COR-L47 (cell line): ENCODE measurements around the gene CFAP97.
"Not testable (repeated sequence)": the region's sequence is repeated elsewhere in the genome, so short reads cannot be mapped to it uniquely, and the experiment has no call there.

Experiments
- DNase-seq: peaks from one replicate; lab custom pipeline; 2025; lab: John Stamatoyannopoulos, UW

Gene CFAP97

DNA sequence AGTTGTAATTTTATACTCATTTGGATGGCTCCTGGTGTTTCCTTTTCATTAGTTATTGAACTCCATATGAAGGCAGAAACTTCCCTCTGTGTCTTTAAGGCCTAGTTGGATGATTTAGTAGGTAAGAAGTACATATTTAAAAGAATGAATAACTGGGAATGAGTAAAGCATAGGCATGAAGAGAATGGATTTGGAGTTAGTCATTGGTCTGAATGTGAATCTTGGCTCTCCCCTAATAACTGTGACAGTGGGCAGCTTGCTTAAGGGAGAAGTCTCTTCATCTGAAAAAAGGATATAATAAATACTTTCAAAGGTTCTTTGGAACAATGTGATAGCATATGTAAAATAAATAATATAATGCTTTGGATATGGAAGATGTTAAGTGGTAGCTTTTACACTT, 18.8 kb upstream of the CFAP97 start:
- no peak for DNase-seq

DNA sequence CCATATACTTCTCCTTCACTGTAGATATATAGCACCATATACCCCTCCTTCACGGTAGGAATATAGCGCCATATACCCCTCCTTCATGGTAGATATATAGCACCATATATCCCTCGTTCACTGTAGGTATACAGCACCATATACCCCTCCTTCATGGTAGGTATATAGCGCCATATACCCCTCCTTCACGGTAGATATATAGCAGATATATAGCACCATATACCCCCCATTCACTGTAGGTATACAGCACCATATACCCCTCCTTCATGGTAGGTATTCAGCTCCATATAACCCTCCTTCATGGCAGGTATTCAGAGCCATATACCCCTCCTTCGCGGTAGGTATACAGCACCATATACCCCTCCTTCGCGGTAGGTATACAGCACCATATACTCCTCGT, 18.1 kb upstream of the CFAP97 start:
- no peak for DNase-seq

DNA sequence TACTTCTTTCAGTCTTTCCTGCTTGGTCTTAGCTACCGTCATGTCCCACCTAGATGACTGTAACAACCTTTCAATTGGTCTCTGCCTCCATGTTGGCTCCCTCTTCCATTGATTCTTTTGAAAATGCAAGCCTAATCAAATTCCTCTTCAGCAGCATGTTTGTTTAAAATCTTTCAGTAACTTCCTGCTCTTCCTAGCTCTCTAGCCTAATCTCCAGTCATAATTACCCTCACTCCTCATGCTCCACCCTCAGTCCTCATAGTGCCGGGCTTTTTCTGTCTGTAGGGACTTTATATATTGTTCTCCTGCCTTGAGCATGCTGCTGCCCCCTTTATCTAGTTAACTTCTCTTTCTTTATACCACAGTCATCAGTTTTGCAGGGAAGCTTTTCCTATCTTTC, 17.7 kb upstream of the CFAP97 start:
- DNase-seq = no peak

DNA sequence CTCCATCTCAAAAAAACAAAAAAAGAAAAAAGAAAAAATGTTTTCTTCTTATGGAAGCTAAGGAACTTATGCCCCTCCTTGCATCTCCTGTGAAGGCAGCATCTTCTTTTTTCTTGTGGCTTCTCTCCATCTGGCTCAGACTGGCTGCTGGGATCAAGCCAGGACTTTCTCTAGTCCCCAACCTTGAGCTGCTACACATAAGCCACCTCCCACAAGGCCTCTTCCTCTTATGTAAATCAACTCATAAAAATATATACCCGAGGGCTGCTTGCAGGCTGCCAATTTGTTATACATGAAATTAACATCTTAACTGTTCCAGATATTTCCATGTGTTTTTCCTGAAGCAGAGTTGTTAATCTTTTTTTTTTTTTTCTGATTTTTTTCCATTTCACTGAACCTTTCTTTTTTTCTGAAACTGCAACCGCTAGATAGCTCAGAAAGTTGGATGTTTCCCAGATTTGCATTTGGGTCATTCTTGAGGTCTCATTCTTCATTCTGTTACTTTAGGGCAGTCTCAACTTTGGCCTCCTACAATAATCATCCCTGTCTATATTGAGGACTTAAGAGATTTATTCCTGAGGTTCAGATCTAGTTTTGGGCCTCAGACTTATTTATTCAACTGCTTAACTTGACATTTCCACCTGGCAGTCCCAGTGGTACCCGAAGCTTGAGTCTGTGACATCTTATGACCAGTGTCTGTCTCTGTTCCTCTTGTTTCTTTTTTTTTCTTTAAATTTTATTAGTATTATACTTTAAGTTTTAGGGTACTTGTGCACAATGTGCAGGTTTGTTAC, 15.9 kb upstream of the CFAP97 start:
- DNase-seq = no peak

DNA sequence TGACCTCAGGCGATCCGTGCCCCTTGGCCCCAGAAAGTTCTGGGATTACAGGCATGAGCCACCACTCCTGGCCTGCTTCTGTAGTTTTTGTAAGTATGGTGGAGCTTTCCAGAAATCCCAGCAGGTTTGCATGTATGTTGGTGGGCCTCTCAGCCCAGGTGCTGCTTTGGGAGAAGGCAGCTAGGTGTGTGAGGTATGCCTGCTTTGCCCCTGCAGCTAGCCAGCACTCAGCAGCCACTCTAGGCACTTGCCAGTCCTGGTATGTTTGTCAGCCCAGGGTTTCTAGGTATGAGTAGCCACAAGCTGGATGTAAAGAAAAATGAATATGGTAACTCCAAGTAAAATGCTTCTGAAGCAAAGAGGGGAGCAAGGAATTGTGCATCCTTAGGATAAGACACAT, 14.5 kb upstream of the CFAP97 start:
- DNase-seq = no peak

DNA sequence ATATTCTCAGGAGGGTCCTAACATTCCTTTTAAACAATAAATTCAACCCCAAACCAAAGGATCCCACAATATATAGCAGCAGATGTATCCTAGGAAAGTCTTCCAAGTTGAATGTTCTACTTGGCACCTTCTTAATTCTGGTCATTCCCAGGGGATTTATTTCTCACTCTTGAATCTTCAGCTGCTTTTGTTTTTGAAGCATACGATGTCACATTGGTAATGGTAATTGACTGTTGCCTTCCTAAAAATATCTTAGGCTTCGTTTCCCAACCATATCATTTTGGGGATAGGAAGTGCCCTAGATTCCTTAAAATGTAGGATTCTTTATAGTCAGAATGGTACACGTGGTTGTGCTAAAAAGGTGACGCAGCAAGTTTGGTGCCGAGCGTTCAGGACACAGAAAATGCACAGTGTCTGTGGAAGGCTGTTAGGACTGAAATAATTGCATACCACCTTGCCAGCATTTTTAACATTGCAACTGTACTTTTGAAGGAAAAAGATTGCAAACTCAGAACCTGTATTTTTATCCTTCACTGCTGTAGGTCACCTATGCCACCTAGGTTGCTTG, 13.7 kb upstream of the CFAP97 start:
- no peak for DNase-seq

DNA sequence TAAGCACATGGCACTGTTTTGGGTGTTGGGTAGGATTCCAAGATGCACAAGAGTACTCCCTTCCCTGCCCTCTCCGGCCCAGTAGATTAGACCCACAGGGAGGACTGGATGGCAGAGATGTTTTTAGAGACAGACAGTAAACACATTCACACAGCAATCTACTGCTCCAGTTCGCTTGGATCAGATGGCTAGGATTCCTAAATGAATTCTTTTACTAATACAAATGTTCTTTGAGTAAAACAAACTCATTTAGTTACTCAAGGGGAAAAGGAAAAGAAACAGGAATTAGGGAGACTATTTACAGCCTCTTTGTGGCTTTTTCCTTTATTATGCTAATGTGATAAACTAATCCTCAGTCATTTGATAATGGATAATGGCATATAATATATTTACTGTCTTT, 11.5 kb upstream of the CFAP97 start:
- no peak for DNase-seq

DNA sequence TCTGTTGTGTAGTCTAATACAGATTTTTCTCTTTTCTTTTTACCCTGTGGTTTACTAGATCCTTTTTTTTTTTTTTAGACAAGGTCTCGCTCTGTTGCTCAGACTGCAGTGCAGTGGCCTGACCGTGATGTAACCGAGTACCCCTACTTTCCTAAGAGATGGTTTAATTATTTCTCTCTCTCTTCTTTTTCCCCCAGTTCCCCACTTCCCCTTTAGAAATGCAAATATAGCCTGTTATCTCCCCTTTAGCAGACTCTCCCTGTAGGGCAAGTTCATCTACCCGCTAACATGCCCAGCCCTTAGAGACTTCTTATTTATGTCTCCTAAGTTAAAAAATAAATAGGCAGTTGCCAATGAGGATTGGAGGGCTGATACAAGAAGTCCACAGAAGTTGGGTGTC, 10.1 kb upstream of the CFAP97 start:
- DNase-seq = no peak

DNA sequence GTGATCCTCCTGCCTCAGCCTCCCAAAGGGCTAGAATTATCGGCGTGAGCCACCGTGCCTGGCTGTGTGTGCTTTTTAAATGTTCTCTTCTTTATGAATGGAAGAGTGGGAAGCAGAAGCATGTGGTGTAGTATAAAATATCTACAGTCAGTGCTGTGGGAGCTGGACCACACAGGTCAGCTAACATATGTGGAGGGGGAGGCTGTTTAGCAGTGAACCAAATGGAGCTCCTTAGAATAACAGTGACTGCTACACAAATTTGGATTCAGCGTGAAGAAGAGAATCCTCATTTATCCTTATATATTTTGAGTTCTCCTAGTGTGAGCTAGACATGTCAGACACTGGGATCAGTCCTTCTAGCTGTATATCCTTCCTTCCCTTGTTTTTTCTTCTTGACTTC, 8.8 kb upstream of the CFAP97 start:
- DNase-seq = no peak

DNA sequence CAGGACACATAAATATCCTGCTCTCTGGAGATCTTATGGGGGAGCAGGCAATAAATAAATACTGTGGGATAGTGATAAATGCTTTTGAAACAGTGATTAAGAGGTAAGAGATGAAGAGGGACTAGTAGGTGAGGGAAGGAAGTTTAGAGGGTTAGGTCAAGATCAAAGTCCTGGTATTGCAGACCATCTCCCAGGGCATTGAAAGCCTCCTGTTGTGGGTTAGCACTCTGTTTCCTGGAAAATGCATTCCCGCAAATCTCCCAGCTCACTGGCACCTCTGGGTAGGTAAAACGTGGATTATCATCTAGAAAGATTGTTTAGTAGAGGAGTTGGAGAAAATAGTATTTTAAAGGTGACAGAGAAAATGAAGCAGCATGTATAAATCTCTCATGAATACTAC, 7.8 kb upstream of the CFAP97 start:
- DNase-seq = no peak

DNA sequence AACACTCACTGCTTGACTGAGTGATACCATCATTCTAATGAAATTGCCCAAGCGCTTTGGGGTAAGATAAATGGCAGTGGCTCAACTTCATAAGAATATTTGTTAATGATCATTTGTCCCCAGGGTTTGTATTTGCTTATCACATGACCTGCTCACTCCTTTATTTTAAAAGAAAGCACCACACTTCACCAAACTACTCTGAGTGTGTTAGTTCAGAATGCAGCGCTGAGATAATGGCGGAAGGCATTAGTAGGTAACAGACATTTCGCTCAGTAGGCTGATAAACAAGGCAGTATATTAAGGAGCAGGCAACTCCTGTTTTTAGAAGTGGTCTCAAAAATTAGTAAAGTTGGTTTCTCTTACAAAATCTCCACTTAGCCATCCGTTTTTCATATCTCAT, 7.2 kb upstream of the CFAP97 start:
- no peak for DNase-seq

DNA sequence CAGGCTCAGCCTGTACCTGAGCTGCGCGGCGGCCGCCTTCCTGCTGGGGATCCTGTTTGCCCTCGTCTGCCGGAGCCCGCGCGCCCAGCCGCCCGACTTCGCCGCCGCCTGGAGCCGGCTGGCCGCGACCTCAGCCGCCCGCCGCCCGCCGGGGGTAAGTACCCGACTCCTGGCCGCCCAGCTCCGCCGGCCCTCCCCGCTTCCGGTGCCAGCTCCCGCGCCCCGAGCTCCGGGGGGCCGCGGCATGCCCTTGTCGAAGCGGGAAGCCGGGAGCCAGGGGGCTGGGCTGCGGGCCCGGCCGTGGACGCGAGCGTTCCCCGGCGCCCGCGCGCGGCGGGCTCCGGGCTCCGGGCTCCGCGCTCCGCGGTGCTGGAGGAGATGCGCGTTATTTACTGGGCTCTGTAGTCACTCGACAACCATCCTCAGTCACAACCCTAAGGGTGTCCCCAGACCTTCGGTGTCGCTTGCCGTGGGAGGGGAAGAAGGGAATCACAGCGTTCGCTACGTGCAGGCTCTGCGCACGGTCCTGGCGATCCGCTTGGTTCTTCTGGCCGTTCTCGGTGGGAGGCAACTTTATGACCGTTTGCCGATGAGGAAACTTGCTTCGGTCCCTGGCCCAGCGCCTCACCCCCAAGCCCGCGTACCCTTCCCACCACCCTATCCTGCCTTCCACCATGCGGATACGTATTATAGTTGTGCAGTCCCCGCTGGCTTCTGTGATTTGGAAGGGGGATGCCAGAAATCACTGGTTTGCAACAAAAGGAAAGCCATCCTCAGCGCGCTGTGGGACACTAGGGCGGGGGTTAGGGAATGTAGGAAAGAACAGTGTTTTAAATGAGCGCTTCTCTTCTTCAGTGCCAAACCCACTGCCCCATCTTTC, 6.5 kb upstream of the CFAP97 start:
- peak; percentile 20 for DNase-seq

DNA sequence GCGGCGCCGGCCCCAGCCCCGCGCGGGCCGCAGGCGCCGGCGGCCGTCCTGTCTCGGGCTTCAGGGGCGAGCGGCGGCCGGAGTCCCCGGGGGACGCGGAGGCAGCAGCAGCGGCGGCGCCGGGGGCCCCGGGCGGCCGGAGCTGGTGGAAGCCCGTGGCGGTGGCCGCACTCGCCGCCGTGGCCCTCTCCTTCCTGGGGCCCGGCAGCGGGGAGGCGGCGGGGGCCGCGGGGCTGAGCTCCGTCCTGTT, 6.0 kb upstream of the CFAP97 start:
- not testable (repeated sequence) for DNase-seq

DNA sequence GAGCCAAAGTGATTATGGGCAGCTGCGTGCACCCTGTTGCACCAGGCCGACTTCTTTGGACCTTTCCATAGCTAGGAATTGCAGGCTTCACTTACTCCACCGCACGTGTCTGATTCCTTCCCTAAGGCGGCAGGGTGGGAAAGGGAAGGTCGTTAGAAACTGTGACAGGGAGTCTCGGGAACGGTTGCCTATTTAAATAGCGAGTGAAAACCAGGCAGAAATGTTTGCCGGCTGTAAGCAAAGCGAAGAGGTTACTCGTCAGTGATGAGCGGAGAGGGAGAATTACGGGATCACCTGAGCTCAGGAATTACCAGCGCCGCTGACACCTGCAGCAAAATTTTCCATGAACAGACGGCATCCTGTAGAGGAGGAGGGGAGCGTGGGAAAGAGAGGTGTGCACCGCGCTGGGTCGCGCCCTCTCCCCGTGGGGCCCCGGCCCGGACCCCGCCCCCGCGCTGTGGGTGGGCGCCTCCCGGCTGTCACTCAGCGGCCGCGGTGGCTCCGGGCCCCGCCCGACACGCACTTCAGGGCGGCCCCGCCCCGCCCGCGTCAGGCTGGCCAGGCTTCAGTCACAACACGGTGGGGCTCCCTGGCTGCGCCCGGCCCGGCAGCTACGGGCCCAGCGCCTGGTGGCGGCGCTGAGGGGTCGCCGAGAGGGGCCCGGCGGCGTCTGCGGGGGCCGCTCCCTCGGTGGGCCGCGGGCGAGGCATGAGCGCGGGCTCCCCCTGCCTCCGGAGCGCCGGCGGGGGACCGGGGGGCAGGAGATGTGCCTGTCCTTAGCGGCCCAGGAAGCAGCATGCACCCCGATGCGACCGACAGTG, 5.4 kb upstream of the CFAP97 start, which contains the start of gene SNX25:
Gene SNX25 (plus strand): TSS at position 568 of the 821 bp plus-strand sequence. CDS start 229 bp downstream, at position 797.
- peak; percentile 87 for DNase-seq

DNA sequence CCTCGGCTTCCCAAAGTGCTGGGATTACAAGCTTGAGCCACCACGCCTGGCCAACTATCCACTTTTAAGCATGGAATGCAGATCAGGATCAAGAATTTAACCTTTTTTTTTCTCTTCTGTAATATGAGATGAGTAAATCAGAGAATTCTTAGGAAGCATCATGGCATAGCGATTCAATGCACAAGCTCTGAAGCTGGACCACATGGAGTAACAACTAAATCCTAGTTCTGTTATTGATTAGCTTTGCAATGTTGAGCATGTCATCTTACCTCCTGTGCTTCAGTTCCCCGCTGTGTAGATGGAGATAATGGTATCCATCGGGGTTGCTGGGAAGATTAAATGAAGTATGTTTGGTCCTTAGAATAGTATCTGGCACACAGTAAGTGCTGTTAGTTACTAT, 3.7 kb upstream of the CFAP97 start:
- no peak for DNase-seq

DNA sequence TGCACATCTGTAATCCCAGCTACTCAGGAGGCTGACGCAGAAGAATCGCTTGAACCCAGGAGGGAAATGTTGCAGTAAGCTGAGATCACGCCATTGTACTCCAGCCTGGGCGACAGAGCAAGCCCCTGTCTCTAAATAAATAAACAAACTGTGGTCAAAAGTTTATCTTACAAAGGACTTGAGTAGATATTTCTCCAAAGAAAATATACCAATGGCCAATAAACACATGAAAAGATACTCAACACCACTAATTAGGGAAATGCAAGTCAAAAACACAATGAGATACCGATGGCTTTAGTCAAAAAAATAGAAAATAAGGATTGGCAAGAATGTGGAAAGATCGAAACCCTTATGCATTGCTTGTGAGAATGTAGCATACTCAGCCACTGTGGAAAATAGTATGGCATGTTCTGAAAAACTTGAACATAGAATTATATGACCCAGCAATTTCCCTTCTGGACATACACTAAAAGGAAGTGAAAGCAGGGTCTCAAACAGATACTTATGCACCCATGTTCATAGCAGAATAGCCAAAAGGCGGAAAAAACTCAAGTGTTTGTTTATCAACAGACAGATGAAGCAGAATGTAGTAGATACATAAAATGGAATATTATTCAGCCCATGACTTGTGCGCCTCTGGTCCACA, 2.0 kb upstream of the CFAP97 start:
- DNase-seq = no peak

DNA sequence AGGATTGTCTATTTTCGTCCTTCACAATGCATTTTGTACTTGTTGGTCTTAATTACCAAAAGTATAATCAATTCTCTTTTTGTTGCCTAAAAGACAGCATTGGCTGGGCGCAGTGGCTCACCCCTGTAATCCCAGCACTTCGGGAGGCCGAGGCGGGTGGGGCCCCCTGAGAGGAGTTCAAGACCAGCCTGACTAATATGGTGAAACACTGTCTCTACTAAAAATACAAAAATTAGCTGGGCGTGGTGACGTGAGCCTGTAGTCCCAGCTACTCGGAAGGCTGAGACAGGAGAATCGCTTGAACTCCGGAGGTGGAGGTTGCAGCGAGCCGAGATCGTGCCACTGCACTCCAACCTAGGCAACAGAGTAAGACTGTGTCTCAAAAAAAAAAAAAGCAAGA, 1.3 kb upstream of the CFAP97 start:
- DNase-seq = not testable (repeated sequence)

DNA sequence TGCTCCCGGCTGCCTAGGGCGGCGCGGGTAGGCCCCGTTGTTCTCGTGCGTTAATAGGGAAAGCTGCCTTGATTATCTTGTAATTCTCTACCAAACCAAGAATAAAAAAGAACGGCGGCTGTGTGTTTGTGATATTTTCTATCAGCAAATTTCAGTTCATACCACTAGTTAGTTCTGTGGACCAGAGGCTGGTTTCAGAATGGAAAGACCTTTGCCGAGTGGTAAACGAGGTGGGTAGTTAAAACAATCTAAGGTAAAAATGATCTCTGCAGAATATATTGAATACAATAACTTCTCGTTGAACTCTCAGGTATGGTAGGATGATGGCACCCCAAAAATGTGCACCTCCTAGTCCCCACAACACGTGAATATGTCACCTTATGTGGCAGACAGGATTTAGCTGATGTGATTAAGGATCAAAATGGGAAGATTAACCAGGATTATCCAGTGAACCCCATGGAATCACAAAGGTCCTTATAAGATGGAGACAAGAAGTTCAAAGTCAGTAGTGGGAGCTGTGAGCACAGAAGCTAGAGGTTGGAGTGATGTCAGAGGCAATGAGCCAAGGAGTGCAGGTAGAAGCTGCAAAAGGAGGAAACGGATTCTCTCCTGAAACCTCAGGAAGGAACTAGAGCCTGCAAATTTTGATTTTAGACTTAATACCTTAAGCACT, 574 bp upstream of the CFAP97 start:
- DNase-seq = peak; percentile 39

DNA sequence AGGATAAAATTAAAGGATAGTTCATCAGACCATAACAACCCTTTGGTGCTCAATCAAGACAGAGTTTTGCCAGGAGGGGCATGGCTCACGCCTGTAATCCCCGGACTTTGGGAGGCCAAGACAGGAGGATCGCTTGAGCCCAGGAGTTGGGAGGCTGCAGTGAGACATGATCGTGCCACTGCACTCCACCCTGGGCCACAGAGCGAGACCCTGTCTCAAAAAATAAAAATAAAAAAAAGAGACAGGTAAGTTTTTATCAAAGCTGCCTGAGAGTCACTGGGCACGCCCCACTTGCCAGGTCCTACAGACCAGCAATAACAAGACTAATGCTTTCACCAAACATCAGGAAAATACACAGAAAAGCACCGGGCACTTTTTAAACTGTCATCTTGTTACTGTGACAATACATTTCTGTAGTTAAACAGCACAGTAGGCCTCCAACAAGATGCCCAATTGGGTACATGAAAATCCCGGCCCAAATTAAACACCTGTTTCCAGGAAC, 765 bp downstream of the CFAP97 start:
- DNase-seq = no peak

DNA sequence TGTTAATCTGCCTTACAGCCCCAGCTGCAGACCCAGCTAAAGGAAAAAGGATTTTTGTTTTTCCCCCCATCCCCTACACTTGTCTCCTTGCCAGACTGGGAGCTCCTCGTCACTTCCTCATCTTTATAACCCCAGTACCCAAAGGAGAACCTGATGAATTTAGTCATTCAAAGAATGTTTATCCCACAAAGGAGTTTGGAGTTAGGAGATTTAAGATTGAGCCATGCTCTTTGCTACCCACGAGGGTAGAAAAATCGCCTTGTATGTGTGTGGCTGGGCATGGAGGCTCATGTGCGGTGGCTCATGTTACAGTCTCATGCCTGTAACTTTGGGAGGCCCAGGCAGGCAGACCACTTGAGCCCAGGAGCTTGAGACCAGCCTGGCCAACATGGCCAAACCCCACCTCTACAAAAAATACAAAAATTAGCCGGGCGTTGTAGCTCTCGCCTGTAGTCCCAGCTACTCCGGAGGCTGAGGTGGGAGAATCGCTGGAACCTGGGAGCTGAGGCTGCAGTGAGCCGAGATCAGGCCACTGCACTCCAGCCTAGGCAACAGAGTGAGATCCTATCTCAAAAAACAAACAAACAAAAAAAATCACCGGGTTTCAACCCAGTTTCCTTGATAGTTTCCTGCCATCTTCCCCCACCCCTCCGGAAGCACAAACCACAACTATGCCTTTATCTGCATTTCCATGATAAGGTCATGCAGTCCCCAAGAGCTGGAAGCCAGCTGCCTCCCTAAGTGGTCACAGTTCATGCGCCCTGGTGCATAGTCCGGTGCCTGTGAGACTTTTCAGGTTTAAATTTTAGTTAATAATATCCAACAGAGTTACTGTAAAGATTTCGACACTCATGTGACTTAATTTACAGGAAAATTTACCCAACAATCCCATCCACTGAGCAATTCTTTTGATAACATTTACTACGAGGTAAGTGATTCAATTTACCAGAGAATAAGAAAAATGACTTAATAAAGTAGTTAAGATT, 1.5 kb downstream of the CFAP97 start:
- DNase-seq = no peak
